Mammary epithelial cell (primary cell): Measurements from ENCODE around the gene HLCS.

Source experiments
- CTCF ChIP-seq, 2 donors: IDR thresholded peaks in 1 of 2; conservative IDR thresholded peaks in 1 of 2; 2 replicates each; pipeline ENCODE4 v1.5.1; 2011 to 2012; ENCODE audit warnings: inconsistent platforms in 2 of 2, low read length in 2 of 2, mild to moderate bottlenecking in 2 of 2, control low read depth in 1 of 2, low read depth in 1 of 2; ENCODE audit not compliant: insufficient read depth in 1 of 2; ENCODE audit errors: extremely low read depth in 1 of 2
- EZH2 ChIP-seq: IDR thresholded peaks from 2 replicates; pipeline ENCODE4 v1.6.1; 2012; ENCODE audit warnings: low read length, inconsistent platforms, borderline replicate concordance

GRCh38 chr21:36849461-36850105 lies 116.9 kb downstream of the HLCS start:
- TF ChIP-seq EZH2 (no peak), CTCF (conservative IDR thresholded peaks at IDR 0.05 in 1 of 2, IDR thresholded peaks at IDR 0.05 in 1 of 2; ENCODE audit: extremely low read depth in 1 of 2, insufficient read depth in 1 of 2, low read depth in 1 of 2, low read length in 2 of 2) (no peak)
